NCI-H2196 (cell line): ENCODE results near the gene SERPINB12.
A peak's percentile ranks its signal among the peaks of the same experiment; 100 is the strongest.

ENCODE experiments used
- DNase-seq: peaks from one replicate; lab custom pipeline; 2025; ENCODE audit not compliant: unreplicated experiment; lab: John Stamatoyannopoulos, UW

SERPINB12 gene

DNA sequence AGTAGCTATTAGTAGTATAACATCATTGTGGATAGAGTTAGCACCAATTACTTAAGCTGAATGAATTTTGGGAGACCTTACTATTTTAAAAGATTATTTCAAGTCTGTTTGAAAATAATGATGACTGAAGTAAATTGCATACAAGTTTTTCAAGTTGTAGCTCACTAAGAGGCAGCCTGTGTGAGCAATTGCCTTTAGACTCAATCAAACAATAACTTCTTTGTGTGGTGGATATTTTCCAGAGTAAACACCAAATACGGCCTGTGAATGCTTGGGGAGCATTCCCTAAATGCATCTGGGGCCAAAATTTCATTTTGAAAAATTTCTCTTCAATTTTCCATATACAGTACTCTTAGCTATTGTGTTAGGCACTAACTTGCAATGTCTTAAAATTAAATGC lies 7.9 kb downstream of the SERPINB12 start:
- DNase-seq, result no peak

- no peak for DNase-seq
Observed at GRCh38 chr18:63551769-63552168, 9.6 kb downstream of the SERPINB12 start.

- no peak for DNase-seq
Observed at GRCh38 chr18:63552581-63552980, 10.4 kb downstream of the SERPINB12 start.

GRCh38 chr18:63553081-63553480 lies 10.9 kb downstream of the SERPINB12 start:
- DNase-seq, result no peak

DNA sequence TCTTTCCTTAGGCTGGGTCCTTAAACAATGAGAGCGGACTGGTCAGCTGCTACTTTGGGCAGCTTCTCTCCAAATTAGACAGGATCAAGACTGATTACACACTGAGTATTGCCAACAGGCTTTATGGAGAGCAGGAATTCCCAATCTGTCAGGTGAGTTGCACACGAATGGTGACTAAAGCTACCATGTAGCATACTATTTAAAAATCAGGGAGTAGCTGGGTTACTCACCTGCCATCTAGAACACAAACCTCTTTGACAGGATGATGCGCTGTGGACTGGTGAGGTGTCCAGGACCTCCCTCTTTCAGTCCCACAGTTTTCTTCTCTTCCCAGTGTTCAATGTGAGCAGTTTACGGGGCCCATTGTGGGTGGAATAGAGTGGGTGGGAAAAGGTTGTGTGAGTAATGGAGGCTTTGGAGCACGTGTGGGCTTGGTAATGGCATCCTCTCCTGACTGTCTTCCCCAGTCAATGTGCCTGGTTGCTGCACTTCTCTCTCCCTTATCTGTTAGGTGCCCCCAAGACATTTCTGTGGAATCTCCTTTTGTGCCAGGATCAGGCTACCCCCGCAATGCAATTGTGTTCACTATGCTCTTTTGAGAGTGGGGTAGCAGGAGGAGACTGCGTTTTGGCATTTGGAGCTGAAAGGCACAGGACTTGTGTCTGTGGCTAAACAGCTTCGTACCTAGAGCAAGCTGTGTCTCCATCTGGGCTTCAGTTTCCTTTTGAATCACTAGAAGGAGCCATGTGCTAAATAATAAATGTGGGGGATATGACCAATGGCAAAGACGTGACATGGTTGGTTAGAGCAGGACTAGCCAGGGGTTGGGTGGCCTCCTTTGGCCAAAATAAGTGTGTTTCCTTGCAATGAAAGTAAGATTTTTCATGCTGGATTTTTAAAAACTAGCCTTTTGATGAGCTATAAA lies 17.7 kb downstream of the SERPINB12 start:
- DNase-seq, result no peak

DNA sequence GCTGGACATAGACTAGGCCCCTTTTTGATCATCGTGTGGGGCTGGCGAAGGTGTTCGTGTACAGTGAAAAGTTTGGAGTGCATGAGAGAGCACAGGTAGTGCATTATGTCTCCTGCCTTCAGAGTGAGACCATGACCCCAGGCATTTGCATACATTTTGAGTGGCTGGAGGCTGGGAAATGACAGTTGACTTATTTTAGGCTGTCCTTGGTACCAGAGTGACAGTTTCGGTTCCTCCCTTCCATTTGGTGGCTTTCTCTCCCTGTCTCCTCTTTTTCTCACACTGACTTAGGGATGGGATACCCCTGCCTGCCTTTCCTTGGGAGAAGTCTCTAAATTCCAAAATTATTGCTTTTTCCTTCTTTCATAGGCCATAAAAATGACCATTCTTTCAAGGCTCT lies 20.1 kb downstream of the SERPINB12 start:
- DNase-seq, result no peak

- no peak for DNase-seq
Observed at GRCh38 chr18:63564021-63564420, 21.9 kb downstream of the SERPINB12 start.

- DNase-seq, result no peak
Observed at GRCh38 chr18:63564561-63564960, 22.4 kb downstream of the SERPINB12 start.

DNA sequence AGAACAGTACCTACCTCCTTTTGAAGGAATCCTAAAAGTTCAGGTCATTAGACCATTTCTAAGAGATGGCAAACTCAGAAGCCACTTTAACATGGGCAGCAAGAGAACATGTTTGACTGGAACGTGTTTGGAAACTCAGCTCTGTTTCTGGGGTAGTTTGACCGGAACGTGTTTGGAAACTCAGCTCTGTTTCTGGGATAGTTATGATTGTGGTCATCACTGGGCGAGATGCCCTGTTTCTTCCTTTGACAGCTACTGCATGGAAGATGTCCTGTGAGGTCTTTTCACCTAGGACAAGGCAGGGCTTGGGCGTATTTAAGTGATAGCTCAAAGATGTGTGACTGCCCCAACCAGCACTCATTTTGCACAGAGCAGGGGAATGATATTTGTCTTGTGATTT lies 25.1 kb downstream of the SERPINB12 start:
- no peak for DNase-seq

DNA sequence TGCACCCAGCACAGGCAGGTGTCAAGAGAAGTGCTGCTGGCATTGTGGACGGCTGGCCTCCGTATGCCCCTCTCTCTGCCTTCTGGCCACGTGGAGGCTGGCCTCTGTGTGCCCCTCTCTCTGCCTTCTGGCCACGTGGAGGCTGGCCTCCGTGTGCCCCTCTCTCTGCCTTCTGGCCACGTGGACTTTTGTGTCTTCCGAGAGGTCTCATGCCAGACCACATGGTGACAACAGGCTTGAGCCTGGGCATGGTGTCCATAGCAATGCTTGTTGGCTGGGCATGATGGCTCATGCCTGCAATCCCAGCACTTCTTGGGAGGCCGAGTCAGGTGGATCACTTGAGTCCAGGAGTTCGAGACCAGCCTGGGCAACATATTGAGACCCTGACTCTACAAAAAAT lies 25.7 kb downstream of the SERPINB12 start:
- DNase-seq, result no peak

DNA sequence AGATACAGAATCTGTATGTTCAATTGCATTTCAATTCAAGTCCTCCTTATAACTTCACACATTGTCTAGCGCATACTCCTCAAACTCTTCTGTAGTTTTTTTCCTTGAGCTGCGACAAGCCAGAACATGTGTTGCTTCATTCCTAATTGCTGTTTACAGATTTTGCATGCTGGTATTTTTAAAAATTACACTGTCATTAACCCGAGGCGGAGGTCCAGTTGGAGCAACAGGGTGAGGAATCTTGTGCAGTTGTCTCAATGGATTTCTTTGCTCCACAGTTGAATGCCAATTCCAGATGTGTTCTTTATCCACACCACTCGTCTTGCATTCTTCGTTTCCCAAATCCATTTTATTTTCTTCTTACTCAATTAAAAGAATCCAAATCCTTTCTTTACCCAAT lies 28.6 kb downstream of the SERPINB12 start:
- no peak for DNase-seq

DNA sequence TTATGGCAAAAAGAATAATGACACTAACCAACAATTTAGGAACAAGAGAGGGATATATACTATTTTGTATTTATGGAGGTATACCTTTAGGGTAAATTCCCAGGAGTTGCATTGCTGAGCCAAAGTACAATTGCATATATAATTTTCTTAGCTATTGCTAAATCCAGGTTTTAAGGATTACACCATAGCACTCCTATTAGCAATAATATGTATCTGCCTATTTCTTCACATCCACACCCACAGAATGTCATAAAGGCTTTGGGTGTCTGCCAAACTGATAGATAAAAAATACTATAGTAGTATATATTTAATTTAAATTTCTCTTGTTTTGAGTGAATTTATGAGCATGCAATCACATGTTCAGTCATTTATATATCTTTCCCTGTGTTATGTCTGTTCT lies 33.5 kb downstream of the SERPINB12 start:
- no peak for DNase-seq

DNA sequence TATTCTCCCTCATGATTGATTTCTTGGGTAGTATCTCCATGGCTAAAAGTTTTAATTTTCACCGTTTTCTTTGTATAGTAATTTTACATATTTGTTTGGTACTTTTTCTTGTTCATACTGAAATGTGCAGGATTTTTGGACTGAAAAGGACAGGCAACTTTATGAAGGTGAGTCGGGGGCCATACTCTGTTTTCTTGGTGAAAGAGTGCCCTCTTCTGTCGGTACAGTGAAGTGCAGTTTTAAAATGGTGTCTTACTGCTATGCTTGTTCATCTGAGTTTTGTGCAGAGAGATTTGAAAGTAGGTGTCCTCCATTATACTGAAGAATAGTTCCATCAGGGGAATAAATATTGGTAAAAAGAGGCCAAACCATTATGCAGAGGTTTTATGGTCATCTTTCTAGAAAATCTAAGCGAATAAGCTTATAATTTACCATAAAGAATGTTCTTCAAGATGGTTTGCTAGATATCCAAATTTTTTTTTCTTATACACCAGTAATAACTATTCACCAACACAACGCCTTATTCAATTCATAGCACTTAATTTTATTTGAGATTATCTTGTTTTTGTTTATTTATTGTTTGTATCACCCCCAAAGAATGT lies 36.3 kb downstream of the SERPINB12 start:
- peak; percentile 17 for DNase-seq

DNA sequence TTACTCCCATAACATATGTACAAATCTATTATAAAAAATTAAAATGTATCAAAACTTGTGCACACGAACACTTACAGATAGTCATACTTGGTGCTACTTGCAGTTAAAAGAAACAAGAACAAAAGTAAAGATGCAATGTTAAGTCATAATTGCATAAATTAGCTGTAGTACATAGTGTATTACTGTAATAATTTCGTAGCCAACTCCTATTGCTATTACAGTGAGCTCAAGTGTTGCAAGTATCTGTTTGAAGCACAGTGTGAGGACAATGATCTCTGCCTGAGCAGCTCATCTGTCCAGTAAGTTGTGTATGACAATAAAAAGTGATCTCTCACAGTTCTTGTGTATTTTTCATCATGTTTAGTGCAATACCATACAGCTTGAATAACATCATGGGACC lies 37.4 kb downstream of the SERPINB12 start:
- DNase-seq, result no peak

GRCh38 chr18:63585988-63586387 lies 43.8 kb downstream of the SERPINB12 start:
- DNase-seq, result no peak

DNA sequence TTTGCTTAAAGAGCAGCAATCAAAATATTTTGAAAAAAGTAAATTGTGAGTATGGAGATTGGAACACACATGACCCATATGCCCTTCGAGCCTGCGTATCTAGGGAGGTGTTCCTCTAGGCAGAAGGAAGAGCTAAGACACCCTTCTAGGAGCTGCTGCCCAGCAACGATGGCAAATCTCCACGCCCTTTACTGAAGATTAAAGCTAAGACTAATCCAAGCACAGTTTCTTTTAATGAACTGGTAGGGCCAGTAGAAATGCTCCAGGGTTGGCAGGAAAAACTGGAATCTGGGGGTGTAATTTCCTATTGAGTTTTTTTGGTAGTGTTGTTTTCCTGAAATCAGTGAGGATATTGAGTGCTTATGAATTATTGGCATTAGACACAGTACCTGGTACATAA lies 44.3 kb downstream of the SERPINB12 start:
- no peak for DNase-seq

DNA sequence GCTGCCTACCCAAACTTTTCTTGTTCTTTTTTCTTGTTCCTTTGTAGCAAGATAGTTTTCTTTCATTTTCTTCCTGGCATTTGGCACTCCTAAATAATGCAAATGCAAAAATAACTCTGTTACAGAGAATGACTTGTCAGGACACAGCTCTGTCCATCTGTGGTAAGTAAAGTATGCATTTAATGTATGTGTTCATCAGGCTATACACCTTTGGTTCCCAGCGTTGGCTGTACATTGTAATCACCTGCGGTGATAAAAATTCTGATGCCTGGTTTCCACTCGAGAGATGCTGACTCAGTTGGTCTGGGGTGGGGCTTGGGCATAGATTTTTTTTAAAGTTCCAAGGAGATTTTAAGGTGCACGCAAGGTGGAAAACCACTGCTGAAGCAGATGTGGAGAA lies 44.8 kb downstream of the SERPINB12 start, which contains the start of gene SERPINB13:
Gene SERPINB13 (plus strand): TSS at position 378 of the 400 bp plus-strand sequence. CDS start 1,325 bp downstream, outside the sequence.
- DNase-seq, result no peak

- no peak for DNase-seq
Observed at GRCh38 chr18:63588909-63589308, 46.7 kb downstream of the SERPINB12 start.

DNA sequence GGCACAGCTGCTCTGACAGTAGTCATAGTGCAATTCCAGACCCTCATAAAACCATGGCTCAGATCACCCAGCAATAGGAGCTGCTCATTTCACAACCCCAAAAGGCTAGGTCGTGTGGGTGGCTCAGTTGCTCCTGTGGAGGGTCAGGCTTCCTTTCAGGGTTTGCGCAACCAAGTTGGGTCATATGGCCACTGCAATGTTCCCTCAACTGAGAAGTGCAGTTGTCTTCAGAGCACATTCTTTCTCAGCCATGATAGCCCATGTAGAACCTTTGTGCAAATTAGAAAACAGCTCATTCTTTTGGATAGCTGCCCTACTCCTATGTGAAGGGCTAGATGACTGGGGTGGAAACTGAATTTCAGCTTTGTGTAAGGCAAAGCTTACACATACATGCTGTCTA lies 48.2 kb downstream of the SERPINB12 start:
- DNase-seq, result no peak

- no peak for DNase-seq
Observed at GRCh38 chr18:63590966-63591695, 49.0 kb downstream of the SERPINB12 start.

GRCh38 chr18:63591725-63592124 lies 49.6 kb downstream of the SERPINB12 start:
- no peak for DNase-seq

DNA sequence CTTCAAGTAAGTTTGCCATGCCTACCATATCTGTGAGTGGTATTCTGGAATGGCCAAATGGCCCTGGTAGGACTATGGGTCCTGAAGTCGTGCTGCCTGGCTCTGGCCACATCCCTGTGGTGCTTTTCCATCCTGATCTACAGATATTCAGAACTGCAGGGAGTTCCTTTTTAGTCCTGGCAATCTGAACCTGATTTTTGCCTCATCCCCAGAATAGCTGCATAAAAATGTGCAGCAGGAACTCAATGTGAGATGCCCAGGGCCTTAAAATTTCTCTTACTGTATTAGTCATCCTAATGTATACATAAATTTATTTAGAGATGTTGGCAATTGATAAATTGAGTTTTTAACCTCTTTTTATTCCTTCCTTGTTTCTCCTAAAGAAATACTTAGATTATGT lies 50.3 kb downstream of the SERPINB12 start:
- DNase-seq, result no peak
